ENCODE results near the gene AHNAK2.
"Not testable (repeated sequence)": the region's sequence is repeated elsewhere in the genome, so short reads cannot be mapped to it uniquely, and the experiment has no call there.

DNA sequence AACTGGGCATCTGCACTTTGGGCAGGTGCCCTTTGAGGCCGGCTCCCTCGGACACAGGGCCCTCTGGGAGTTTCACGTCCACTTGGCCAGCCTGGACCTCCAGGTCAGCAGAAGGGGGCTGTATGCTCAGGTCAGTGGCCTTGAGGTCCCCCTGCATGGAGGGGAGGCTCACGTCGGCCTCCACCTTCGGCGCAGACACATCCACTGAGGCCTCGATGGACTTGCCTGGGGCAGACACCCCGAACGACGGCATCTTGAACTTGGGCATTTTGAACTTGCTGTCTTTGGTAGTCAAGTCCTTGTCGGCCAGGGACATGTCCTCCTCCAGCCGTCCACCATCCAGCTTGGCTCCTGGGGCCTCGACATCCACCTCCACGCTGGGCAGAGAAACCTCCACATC is 27.5 kb downstream of the AHNAK2 start:
- TF ChIP-seq CTCF (IDR thresholded peaks at IDR 0.05 in 2 of 3, conservative IDR thresholded peaks at IDR 0.05 in 1 of 3; ENCODE audit: borderline replicate concordance in 1 of 3, insufficient read depth in 1 of 3, low read depth in 2 of 3, low read length in 2 of 3); POLR2AphosphoS5 (IDR thresholded peaks at IDR 0.05; ENCODE audit: low read depth, low read length); POLR2A (IDR thresholded peaks at IDR 0.05; ENCODE audit: borderline replicate concordance, extremely low read depth, insufficient read depth, insufficient read length); SIN3A (IDR thresholded peaks at IDR 0.05; ENCODE audit: low read depth): not testable (repeated sequence)
- TF ChIP-seq, protein P1, sequence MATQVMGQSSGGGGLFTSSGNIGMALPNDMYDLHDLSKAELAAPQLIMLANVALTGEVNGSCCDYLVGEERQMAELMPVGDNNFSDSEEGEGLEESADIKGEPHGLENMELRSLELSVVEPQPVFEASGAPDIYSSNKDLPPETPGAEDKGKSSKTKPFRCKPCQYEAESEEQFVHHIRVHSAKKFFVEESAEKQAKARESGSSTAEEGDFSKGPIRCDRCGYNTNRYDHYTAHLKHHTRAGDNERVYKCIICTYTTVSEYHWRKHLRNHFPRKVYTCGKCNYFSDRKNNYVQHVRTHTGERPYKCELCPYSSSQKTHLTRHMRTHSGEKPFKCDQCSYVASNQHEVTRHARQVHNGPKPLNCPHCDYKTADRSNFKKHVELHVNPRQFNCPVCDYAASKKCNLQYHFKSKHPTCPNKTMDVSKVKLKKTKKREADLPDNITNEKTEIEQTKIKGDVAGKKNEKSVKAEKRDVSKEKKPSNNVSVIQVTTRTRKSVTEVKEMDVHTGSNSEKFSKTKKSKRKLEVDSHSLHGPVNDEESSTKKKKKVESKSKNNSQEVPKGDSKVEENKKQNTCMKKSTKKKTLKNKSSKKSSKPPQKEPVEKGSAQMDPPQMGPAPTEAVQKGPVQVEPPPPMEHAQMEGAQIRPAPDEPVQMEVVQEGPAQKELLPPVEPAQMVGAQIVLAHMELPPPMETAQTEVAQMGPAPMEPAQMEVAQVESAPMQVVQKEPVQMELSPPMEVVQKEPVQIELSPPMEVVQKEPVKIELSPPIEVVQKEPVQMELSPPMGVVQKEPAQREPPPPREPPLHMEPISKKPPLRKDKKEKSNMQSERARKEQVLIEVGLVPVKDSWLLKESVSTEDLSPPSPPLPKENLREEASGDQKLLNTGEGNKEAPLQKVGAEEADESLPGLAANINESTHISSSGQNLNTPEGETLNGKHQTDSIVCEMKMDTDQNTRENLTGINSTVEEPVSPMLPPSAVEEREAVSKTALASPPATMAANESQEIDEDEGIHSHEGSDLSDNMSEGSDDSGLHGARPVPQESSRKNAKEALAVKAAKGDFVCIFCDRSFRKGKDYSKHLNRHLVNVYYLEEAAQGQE (IDR thresholded peaks at IDR 0.05; ENCODE audit: low read depth): not testable (repeated sequence)

Measured in HCT116 (cell line).